Ectodermal cell (in vitro differentiated cells): ENCODE results near the gene CCT2.

Source experiments
- H3K27ac ChIP-seq: 2 replicates; pipeline ENCODE4 v1.7.0; 2013; ENCODE audit warnings: mild to moderate bottlenecking, low read depth, low read length; ENCODE audit not compliant: insufficient read depth, poor library complexity, severe bottlenecking
- H3K27me3 ChIP-seq: 2 replicates; pipeline ENCODE4 v1.7.0; 2013; ENCODE audit warnings: mild to moderate bottlenecking, low read length; ENCODE audit not compliant: insufficient read depth, control insufficient read depth, poor library complexity, severe bottlenecking
- H3K36me3 ChIP-seq: one replicate; pipeline ENCODE4 v1.7.0; 2013; ENCODE audit warnings: low read length; ENCODE audit not compliant: control insufficient read depth, insufficient read depth
- H3K4me1 ChIP-seq: one replicate; pipeline ENCODE4 v1.7.0; 2013; ENCODE audit warnings: low read length; ENCODE audit not compliant: control insufficient read depth, insufficient read depth
- H3K4me3 ChIP-seq: 2 replicates; pipeline ENCODE4 v1.7.0; 2013; ENCODE audit warnings: low read depth, low read length, control low read depth; ENCODE audit not compliant: insufficient read depth
- H3K9me3 ChIP-seq: 2 replicates; pipeline ENCODE4 v1.7.0; 2013; ENCODE audit warnings: mild to moderate bottlenecking, low read length, moderate library complexity; ENCODE audit not compliant: control insufficient read depth
- WGBS, 2 experiments: methylation state at CpG; one replicate each; pipeline ENCODE4 v1.1.7; 2013; ENCODE audit warnings: missing lambda C conversion rate in 2 of 2; 5-methylcytosine and 5-hydroxymethylcytosine counted together

The CCT2 gene

DNA sequence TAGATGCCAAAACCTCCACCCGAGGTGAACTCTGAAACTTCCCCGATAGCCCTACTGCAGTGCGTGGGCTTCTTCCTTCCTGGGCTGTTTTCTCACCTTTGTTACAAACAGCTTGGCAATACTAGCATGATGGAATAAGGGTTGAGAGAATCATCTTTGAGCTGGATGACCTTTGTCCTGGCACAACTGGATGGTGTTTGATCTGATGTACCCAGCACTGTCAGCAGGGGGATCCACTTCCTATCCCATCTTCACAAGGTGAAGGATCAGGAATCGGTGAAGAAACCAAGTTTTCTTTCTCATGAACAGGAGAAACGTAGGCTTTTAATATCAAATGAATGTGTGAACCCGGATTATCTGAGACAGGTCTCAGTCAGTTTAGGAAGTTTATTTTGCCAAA, 44.9 kb downstream of the CCT2 start:
- no peaks in the 10 kb centered on the region for H3K27me3 ChIP-seq
- 89 to 91% methylated on average over 6 of the region's 6 CpGs for WGBS, 2 experiments
- H3K9me3 ChIP-seq: no peaks in the 10 kb centered on the region
- H3K4me3 ChIP-seq: no peak overlapping the region
- H3K36me3 ChIP-seq: no peaks in the 10 kb centered on the region
- no peak overlapping the region for H3K27ac ChIP-seq
- H3K4me1 ChIP-seq: no peaks in the 10 kb centered on the region

- Histone ChIP-seq H3K36me3 (no peaks in the 10 kb centered on the region), H3K4me3 (no peak overlapping the region)
Measured at GRCh38 chr12:69633061-69633460, 47.8 kb downstream of the CCT2 start.

DNA sequence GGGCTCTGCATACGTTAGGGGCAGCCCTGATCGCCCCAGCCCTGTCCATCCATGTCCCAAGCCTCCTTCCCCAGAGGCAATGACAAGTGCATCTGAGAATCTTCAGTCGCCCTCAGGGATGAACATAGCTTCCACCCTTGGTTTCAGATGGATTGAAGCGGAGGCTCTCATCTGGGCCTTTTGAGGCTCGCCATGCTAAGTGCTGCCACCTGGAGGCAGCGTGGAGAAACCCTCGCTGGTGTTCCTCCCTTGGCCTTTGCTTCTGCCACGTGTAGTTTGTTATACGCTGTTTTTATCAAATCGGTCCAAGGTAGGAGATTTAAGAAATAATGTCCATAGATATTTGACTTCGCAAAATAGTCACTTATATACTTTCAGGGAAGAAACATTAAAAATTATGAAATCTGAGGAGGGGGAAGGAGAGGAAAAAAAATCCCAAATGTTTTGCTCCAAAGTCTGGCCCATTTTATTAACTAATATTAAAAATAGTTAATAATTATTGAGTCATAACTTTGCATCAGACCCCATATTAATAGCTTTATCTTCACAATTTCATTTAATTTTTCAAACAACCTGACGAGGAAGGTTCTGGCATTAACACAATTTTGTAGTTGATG, 54.2 kb downstream of the CCT2 start:
- no peaks in the 10 kb centered on the region for H3K9me3 ChIP-seq
- H3K4me1 ChIP-seq: no peaks in the 10 kb centered on the region
- no peaks in the 10 kb centered on the region for H3K36me3 ChIP-seq
- no peak overlapping the region for H3K27ac ChIP-seq
- no peak overlapping the region for H3K4me3 ChIP-seq
- H3K27me3 ChIP-seq: no peaks in the 10 kb centered on the region
- WGBS, 2 experiments: 32% methylated on average over 9 to 10 of the region's 12 CpGs

More at GRCh38 chr12:69633061-69633460, 47.8 kb downstream of the CCT2 start:
- Histone ChIP-seq H3K27me3 (no peaks in the 10 kb centered on the region), H3K9me3 (no peaks in the 10 kb centered on the region), H3K27ac (no peak overlapping the region), H3K4me1 (no peaks in the 10 kb centered on the region)
- WGBS, 2 experiments: 86 to 91% methylated on average over 2 of the region's 2 CpGs

DNA sequence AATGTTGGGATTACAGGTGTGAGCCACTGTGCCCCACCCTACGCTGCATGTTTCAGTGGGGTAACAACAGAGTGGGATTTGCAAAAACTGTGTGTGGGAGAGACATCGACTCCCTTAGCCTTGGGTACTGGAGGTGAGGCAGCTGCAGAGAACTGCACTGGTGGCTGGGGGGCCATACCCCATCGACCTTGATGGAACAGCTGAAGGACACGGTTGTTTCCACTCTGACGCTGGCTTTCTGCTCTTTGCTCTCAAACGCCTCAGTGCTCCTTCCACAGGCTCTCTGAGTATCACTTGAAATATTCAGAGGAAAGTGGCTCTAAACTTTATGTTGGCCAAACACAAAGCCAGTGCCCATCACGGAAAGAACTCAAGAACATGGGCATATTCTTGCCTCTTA, 56.3 kb downstream of the CCT2 start:
- H3K9me3 ChIP-seq: no peaks in the 10 kb centered on the region
- no peaks in the 10 kb centered on the region for H3K27me3 ChIP-seq
- no peak overlapping the region for H3K4me3 ChIP-seq
- H3K36me3 ChIP-seq: no peaks in the 10 kb centered on the region
- H3K4me1 ChIP-seq: no peaks in the 10 kb centered on the region
- no peak overlapping the region for H3K27ac ChIP-seq
- 92% methylated on average over 7 of the region's 7 CpGs for WGBS, 2 experiments

GRCh38 chr12:69642531-69642930, 57.3 kb downstream of the CCT2 start:
- Histone ChIP-seq H3K4me3 (no peak overlapping the region), H3K27ac (no peak overlapping the region), H3K4me1 (no peaks in the 10 kb centered on the region), H3K36me3 (no peaks in the 10 kb centered on the region), H3K27me3 (no peaks in the 10 kb centered on the region), H3K9me3 (no peaks in the 10 kb centered on the region)
- 90 to 94% methylated on average over 6 of the region's 6 CpGs for WGBS, 2 experiments

DNA sequence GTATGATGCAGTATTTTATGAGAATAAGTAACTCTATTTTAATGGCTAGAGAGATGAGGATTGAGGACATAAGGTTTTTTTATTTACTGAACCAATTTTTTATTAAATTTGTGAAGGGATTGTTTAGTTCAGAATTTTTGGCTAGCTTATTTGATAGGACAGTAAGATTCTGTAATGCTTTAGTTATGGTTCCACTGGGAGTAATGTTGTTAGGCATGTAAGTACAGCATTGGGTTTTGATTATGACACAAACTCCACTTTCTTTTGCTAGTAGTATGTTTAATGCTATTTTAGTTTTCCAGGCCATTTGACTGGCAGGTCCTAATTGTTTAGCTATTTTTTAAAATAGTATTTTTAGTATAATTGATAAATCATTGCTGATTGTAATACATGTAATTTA, 59.3 kb downstream of the CCT2 start:
- Histone ChIP-seq H3K9me3 (no peaks in the 10 kb centered on the region), H3K4me3 (no peak overlapping the region), H3K36me3 (no peaks in the 10 kb centered on the region), H3K27me3 (no peaks in the 10 kb centered on the region), H3K4me1 (no peaks in the 10 kb centered on the region), H3K27ac (no peak overlapping the region)

DNA sequence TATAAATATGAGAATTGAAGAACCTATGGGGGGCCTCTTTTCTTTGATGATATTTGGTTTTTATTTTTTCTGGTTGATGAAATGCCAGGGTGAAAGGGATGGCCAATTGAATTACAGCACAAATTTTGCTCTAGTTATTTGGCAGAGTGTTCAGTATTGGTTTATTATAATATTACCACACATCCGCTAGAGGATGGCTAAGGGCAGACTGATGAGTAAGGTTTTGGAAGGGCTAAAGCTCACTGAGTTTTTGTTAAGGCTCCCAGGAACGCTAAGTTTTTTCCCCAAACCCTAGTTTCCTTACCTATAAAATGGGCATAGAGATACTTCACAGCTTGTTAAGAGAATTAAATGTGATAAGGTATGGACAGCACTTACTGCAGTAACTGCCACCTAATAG, 59.8 kb downstream of the CCT2 start:
- Histone ChIP-seq H3K36me3 (no peaks in the 10 kb centered on the region), H3K4me3 (no peak overlapping the region), H3K27me3 (no peaks in the 10 kb centered on the region), H3K4me1 (no peaks in the 10 kb centered on the region), H3K27ac (no peak overlapping the region), H3K9me3 (no peaks in the 10 kb centered on the region)
- 100% methylated on average over 1 to 2 of the region's 2 CpGs for WGBS, 2 experiments

DNA sequence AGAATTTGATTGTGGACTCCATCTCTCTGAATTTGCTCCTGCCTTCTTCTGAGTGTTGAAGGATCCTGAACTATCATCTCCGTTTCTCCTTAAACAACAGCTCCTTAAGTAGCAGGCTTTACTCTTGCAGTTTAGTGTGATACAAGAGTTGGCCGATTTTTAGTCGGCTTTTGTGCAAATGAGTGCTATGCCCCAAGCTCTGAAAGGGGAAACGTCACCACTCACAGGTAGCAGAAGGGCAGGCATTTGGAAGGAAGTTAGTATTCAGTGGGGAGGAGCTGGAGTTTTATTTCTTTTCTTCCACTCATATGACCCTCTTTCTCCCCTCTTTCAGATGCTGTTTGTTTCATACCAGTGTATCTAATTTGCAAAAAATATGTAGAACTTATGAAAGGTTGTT, 61.9 kb downstream of the CCT2 start:
- no peaks in the 10 kb centered on the region for H3K36me3 ChIP-seq
- 56 to 59% methylated on average over 4 of the region's 4 CpGs for WGBS, 2 experiments
- no peaks in the 10 kb centered on the region for H3K4me1 ChIP-seq
- no peaks in the 10 kb centered on the region for H3K27me3 ChIP-seq
- no peak overlapping the region for H3K27ac ChIP-seq
- H3K9me3 ChIP-seq: no peaks in the 10 kb centered on the region
- H3K4me3 ChIP-seq: no peak overlapping the region

DNA sequence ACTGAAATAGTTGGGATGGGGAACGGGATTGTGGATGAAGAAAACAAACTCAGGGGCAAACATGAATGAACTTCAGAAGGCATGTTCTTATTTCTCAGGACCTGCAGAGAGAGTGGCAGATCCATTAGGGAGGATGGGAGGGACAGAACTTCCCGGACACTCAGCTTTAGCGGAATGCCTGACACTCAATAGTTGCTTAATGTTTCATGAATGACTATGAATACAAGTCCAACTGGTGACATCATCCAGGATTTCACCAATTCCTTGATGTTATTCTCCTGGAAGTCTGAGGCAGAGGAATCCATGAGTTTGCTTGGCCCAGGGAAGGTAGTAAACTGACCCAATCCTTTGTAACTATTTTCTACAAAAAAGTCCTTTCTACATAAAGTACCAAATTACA, 63.2 kb downstream of the CCT2 start:
- no peak overlapping the region for H3K27ac ChIP-seq
- H3K27me3 ChIP-seq: no peaks in the 10 kb centered on the region
- H3K4me1 ChIP-seq: no peaks in the 10 kb centered on the region
- 92 to 97% methylated on average over 3 of the region's 3 CpGs for WGBS, 2 experiments
- H3K36me3 ChIP-seq: no peaks in the 10 kb centered on the region
- no peaks in the 10 kb centered on the region for H3K9me3 ChIP-seq
- H3K4me3 ChIP-seq: no peak overlapping the region

DNA sequence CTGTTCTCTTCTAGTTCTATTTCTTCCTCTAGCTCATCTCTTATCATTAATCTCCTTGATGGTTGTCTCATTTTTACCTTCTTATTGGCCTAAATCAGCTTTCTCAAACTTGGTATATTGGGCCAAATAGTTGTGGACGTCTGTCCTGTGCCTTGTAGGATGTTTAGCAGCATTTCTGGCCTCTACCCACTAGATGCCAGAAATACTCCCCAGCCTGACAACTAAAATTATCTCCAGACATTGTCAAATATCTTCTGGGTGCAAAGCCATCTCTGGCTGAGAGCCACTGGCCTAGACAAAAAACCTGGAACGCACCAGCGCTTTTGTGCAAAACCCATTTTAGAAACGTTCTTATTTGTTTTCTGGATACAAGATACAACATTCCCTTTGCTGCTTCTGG, 64.3 kb downstream of the CCT2 start:
- Histone ChIP-seq H3K27ac (no peak overlapping the region), H3K4me3 (no peak overlapping the region), H3K9me3 (no peaks in the 10 kb centered on the region), H3K27me3 (no peaks in the 10 kb centered on the region), H3K4me1 (no peaks in the 10 kb centered on the region), H3K36me3 (no peaks in the 10 kb centered on the region)
- WGBS, 2 experiments: 75 to 82% methylated on average over 4 of the region's 4 CpGs
